OCI-LY3 (cell line): ENCODE data around the gene NPTXR.

Experiments used
- H2AFZ ChIP-seq: fragments of 200-600, 300-600 bp; shearing (Covaris generic); 2 replicates; pipeline ENCODE4 v1.6.0; 2014; ENCODE audit warnings: antibody characterized with exemption, low read depth, low read length
- H3K27ac ChIP-seq: fragments of 200-600, 300-600 bp; sonication (generic); 2 replicates; pipeline ENCODE4 v1.5.1; 2014; ENCODE audit warnings: mild to moderate bottlenecking, low read length, moderate library complexity, mixed read lengths
- H3K27me3 ChIP-seq: fragments of 200-600, 300-600 bp; sonication (generic); 2 replicates; pipeline ENCODE4 v1.6.1; 2014; ENCODE audit warnings: low read depth, low read length, mixed read lengths
- H3K36me3 ChIP-seq: fragments of 200-600, 300-600 bp; sonication (generic); replicated peaks from 2 replicates; pipeline ENCODE3; 2014; ENCODE audit warnings: low read depth, low read length, mixed read lengths
- H3K4me1 ChIP-seq: fragments of 300-600, 200-600 bp; sonication (generic); 2 replicates; pipeline ENCODE4 v1.6.1; 2014; ENCODE audit warnings: low read length, mixed read lengths
- H3K4me2 ChIP-seq: fragments of 200-600, 300-600 bp; sonication (generic); 2 replicates; pipeline ENCODE4 v1.6.1; 2014; ENCODE audit warnings: low read length, mixed read lengths
- H3K4me3 ChIP-seq: fragments of 300-600, 200-600 bp; sonication (generic); 2 replicates; pipeline ENCODE4 v1.5.1; 2014; ENCODE audit warnings: antibody characterized with exemption, mild to moderate bottlenecking, low read length, moderate library complexity
- H3K79me2 ChIP-seq: fragments of 300-600, 200-600 bp; shearing (Covaris generic); 2 replicates; pipeline ENCODE4 v1.6.1; 2014; ENCODE audit warnings: mild to moderate bottlenecking, low read length, mixed read lengths
- H3K9ac ChIP-seq: fragments of 300-600, 200-600 bp; shearing (Covaris generic); 2 replicates; pipeline ENCODE4 v1.6.0; 2014; ENCODE audit warnings: mild to moderate bottlenecking, low read length, moderate library complexity
- H3K9me3 ChIP-seq: fragments of 200-600, 300-600 bp; shearing (Covaris generic); 2 replicates; pipeline ENCODE4 v1.6.1; 2014; ENCODE audit warnings: low read length, mixed read lengths; ENCODE audit not compliant: insufficient read depth
- H4K20me1 ChIP-seq: fragments of 200-600, 300-600 bp; sonication (generic); 2 replicates; pipeline ENCODE4 v1.6.1; 2016; ENCODE audit warnings: low read length, mixed read lengths; ENCODE audit not compliant: insufficient read depth
- EZH2phosphoT487 ChIP-seq: fragments of 200-600 bp; shearing (Covaris generic); IDR thresholded peaks from 2 replicates; pipeline ENCODE4 v1.6.1; 2018; ENCODE audit warnings: antibody characterized with exemption, mixed run types, low read depth
- TF ChIP-seq, protein P1 (sequence below): fragments of 200-600, 300-600 bp; sonication (generic); IDR thresholded peaks from 2 replicates; pipeline ENCODE4 v1.5.1; 2014; ENCODE audit warnings: antibody characterized with exemption, low read length, low read depth

The NPTXR gene

GRCh38 chr22:38820020-38820419, 23.8 kb downstream of the NPTXR start:
- Histone ChIP-seq H3K27ac (no peak overlapping the region), H3K9ac (no peak overlapping the region), H3K36me3 (no peaks in the 10 kb centered on the region), H4K20me1 (peaks cover 25% of the 10 kb centered on the region), H3K27me3 (peaks cover 42% of the 10 kb centered on the region), H3K4me3 (no peak overlapping the region), H3K79me2 (no peaks in the 10 kb centered on the region), H3K4me1 (no peaks in the 10 kb centered on the region), H2AFZ (no peak overlapping the region), H3K4me2 (no peak overlapping the region), H3K9me3 (no peaks in the 10 kb centered on the region)
- TF ChIP-seq EZH2phosphoT487: no peak
- TF ChIP-seq, protein P1, sequence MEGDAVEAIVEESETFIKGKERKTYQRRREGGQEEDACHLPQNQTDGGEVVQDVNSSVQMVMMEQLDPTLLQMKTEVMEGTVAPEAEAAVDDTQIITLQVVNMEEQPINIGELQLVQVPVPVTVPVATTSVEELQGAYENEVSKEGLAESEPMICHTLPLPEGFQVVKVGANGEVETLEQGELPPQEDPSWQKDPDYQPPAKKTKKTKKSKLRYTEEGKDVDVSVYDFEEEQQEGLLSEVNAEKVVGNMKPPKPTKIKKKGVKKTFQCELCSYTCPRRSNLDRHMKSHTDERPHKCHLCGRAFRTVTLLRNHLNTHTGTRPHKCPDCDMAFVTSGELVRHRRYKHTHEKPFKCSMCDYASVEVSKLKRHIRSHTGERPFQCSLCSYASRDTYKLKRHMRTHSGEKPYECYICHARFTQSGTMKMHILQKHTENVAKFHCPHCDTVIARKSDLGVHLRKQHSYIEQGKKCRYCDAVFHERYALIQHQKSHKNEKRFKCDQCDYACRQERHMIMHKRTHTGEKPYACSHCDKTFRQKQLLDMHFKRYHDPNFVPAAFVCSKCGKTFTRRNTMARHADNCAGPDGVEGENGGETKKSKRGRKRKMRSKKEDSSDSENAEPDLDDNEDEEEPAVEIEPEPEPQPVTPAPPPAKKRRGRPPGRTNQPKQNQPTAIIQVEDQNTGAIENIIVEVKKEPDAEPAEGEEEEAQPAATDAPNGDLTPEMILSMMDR: no peak

DNA sequence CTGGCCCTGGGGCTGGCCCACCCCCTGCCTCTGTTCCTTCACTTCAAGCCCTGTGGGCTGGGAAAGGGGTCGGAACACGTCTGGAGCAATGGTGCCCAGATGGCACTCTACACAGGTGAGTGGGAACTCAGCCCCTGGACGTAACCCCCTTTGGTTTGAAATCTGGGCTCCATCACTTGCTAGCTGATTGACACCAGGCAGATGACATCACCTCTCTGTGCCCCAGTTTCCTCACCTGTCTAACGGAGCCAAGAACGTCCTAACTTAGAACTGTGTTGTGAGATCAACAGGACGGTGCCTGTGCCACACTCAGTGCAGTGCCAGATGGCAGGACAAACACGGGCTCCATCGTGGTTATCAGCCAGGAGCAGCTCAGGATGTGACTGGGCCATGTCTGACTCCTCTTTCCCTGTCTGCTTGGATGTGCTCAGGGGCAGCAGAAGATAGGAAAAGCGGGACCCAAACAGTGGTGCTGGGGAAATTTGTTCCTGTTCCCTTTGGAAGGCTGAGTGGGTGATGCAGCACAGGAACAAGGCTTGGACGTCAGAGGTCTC, 24.4 kb downstream of the NPTXR start:
- Histone ChIP-seq H3K27me3 (peaks cover 47% of the 10 kb centered on the region), H3K9me3 (no peaks in the 10 kb centered on the region), H3K4me2 (no peak overlapping the region), H3K36me3 (no peaks in the 10 kb centered on the region), H4K20me1 (peaks cover 21% of the 10 kb centered on the region), H3K79me2 (no peaks in the 10 kb centered on the region), H2AFZ (no peak overlapping the region), H3K9ac (no peak overlapping the region), H3K27ac (no peak overlapping the region), H3K4me3 (no peak overlapping the region), H3K4me1 (no peaks in the 10 kb centered on the region)
- no peak for TF ChIP-seq EZH2phosphoT487
- TF ChIP-seq, protein P1: no peak

GRCh38 chr22:38817196-38817595, 26.6 kb downstream of the NPTXR start:
- Histone ChIP-seq H3K4me2 (no peak overlapping the region), H3K9ac (no peak overlapping the region), H3K27ac (no peak overlapping the region), H3K36me3 (no peaks in the 10 kb centered on the region), H3K4me1 (no peaks in the 10 kb centered on the region), H3K9me3 (no peaks in the 10 kb centered on the region), H3K79me2 (no peaks in the 10 kb centered on the region), H3K27me3 (peaks cover 54% of the 10 kb centered on the region), H4K20me1 (peaks cover 4% of the 10 kb centered on the region; the same call in 1 of the 2 replicates), H2AFZ (no peak overlapping the region), H3K4me3 (no peak overlapping the region)
- no peak for TF ChIP-seq EZH2phosphoT487
- TF ChIP-seq, protein P1: no peak

DNA sequence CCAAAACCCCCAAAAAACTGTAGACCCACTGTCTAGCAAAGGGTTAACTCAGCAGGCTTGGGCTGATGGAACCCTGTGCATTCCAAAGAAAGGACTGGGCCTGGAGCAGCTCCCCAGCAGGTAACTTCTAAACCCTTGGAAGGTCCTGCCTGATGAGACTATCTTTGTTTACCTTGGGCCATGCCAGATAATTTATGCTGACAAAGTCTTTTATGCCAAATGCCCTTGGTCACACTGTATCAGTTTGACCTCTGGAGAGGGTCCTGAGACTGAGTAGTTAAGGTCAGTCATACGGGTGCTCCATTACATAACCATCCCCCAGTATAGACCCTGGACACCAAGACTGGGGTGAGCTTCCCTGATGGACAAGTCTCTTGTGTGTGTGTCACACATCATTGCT, 28.0 kb downstream of the NPTXR start:
- no peaks in the 10 kb centered on the region for H3K36me3 ChIP-seq
- H3K4me3 ChIP-seq: no peak overlapping the region
- peaks cover 4% of the 10 kb centered on the region; the same call in 1 of the 2 replicates for H4K20me1 ChIP-seq
- H3K79me2 ChIP-seq: no peaks in the 10 kb centered on the region
- H3K4me1 ChIP-seq: no peaks in the 10 kb centered on the region
- H3K27ac ChIP-seq: no peak overlapping the region
- TF ChIP-seq EZH2phosphoT487: no peak
- TF ChIP-seq, protein P1: no peak
- H3K9me3 ChIP-seq: peaks cover 4% of the 10 kb centered on the region
- no peak overlapping the region for H3K4me2 ChIP-seq
- no peak overlapping the region for H2AFZ ChIP-seq
- peaks cover 59% of the 10 kb centered on the region for H3K27me3 ChIP-seq
- no peak overlapping the region for H3K9ac ChIP-seq
